ENCODE data around the gene CRTAC1. TPM values are rescaled to one million over a fixed set of nuclear protein-coding genes. Genes with fewer than 3 reads are reported as not detected.

Gene CRTAC1
- total RNA-seq, 4 donors from 2014 or later: 17.5 to 35.1 (median 22.9) TPM

DNA sequence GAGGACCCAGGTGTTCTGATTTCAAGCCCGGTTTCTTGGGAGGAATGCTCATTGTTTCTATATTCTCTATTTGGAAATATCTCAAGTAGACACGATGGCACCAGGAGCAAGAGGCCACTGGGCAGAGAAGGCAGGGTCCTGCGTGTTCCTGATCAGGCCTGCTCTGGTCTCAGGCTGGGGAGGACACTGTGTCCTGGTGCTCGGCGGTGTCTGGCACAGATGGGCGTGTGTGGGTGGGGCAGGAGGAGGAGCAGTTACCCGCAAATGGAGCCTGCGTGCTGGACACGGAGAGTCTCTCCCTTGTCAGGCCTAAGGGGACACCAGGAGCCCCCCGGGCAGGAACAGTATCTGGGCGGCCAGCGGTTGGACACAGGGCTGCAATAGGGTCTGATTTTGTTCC is 206.7 kb downstream of the CRTAC1 start:
- no peak for DNase-seq (ENCODE audit: low spot score in 2 of 2)

GRCh38 chr10:97822261-97822687 is 208.1 kb downstream of the CRTAC1 start:
- DNase-seq (ENCODE audit: low spot score in 2 of 2): no peak
- Histone ChIP-seq H3K27me3 (no peaks in the 10 kb centered on the region), H3K9me3 (no peaks in the 10 kb centered on the region), H3K4me1 (peaks cover 0 to 7% (median 0%) of the 10 kb centered on the region in 4 donors), H3K36me3 (no peaks in the 10 kb centered on the region), H3K27ac (no peak overlapping the region), H3K4me3 (no peak overlapping the region)
- TF ChIP-seq POLR2A (IDR thresholded peaks at IDR 0.05) (no peak), EP300 (IDR thresholded peaks at IDR 0.05) (no peak), CTCF (IDR thresholded peaks at IDR 0.05) (no peak)
- WGBS, 2 donors: 69 to 78% methylated on average over 7 to 10 of the region's 10 CpGs

More for the DNA sequence above, 206.7 kb downstream of the CRTAC1 start:
- no peak overlapping the region for H3K27ac ChIP-seq
- WGBS, 2 donors: 85 to 86% methylated on average over 12 of the region's 12 CpGs
- H3K4me3 ChIP-seq: no peak overlapping the region
- no peaks in the 10 kb centered on the region for H3K36me3 ChIP-seq
- peaks cover 0 to 19% (median 0%) of the 10 kb centered on the region in 4 donors for H3K4me1 ChIP-seq
- TF ChIP-seq EP300 (IDR thresholded peaks at IDR 0.05): no peak
- TF ChIP-seq CTCF (IDR thresholded peaks at IDR 0.05): no peak
- TF ChIP-seq POLR2A (IDR thresholded peaks at IDR 0.05): no peak
- H3K9me3 ChIP-seq: no peaks in the 10 kb centered on the region
- no peaks in the 10 kb centered on the region for H3K27me3 ChIP-seq

DNA sequence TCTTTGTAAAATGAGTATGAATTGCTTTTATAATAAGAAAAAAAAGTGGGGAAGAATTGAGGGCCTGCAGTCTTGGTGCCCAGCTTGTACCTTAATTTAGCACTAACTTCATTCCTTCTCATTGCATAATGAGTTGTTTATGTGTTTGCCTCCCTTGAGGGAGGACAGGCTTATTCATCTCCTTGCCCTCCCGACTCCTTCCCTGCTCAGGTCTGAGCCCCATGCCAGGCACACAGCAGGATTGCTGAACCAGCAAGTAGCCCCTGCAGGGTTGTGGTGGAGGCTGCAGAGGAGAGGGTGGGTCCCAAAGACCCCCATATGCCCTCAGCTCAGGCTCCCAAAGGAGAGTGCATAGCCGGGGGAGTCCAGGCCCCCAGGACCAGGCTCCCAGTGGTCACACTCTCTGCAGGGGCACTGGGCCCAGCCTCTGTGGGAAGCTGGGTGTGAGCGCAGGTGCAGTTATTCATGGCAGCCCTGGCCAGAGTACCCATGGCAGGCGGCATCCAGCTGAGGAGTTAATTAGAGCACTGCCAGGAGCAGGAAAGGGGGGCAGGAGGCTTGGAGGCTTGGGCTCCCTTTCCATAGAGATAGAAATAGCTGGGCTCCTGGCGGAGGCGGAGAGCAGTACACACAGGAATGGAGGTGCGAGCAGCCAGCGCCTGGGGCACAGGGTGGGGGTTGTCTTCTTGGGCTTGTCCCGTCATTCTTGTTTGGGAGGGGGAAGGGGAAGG is 208.9 kb downstream of the CRTAC1 start:
- 63 to 69% methylated on average over 9 of the region's 9 CpGs for WGBS, 2 donors
- no peaks in the 10 kb centered on the region for H3K27me3 ChIP-seq
- DNase-seq (ENCODE audit: low spot score in 2 of 2): no peak
- H3K27ac ChIP-seq: no peak overlapping the region
- H3K36me3 ChIP-seq: no peaks in the 10 kb centered on the region
- H3K4me1 ChIP-seq: peaks cover 0 to 6% (median 0%) of the 10 kb centered on the region in 4 donors
- no peak for TF ChIP-seq EP300 (IDR thresholded peaks at IDR 0.05)
- TF ChIP-seq CTCF (IDR thresholded peaks at IDR 0.05): no peak
- TF ChIP-seq POLR2A (IDR thresholded peaks at IDR 0.05): no peak
- no peaks in the 10 kb centered on the region for H3K9me3 ChIP-seq
- H3K4me3 ChIP-seq: no peak overlapping the region

- no peak for DNase-seq (ENCODE audit: low spot score in 2 of 2)
- 86 to 90% methylated on average over 8 of the region's 8 CpGs for WGBS, 2 donors
- Histone ChIP-seq H3K4me3 (no peak overlapping the region), H3K4me1 (peaks cover 0 to under 1% (median 0%) of the 10 kb centered on the region in 4 donors), H3K36me3 (no peaks in the 10 kb centered on the region), H3K27me3 (no peaks in the 10 kb centered on the region), H3K27ac (no peak overlapping the region), H3K9me3 (no peaks in the 10 kb centered on the region)
- TF ChIP-seq EP300 (IDR thresholded peaks at IDR 0.05): no peak
- no peak for TF ChIP-seq POLR2A (IDR thresholded peaks at IDR 0.05)
- no peak for TF ChIP-seq CTCF (IDR thresholded peaks at IDR 0.05)
Measured at GRCh38 chr10:97820096-97820704, 210.2 kb downstream of the CRTAC1 start.

DNA sequence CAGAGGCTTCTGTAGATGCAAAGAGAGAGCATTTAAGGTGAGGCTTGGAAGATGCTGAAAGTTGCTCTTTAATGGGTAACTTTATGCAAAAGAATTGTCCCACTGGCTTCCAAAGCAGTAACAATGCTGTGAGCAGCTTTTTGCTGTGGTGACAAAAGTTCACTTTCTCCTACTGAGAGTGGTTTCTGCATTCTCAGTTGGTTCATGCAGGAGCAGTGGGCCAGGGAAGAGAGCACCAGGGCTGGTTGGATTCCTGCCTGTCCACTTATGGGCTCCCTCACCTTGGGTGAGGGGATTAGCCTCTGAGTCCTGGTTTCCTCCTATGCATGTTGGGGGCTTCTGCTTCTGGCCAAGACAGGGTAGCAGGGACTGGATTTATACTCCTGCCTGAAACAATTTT is 211.8 kb downstream of the CRTAC1 start:
- Histone ChIP-seq H3K4me1 (no peaks in the 10 kb centered on the region), H3K27me3 (no peaks in the 10 kb centered on the region), H3K4me3 (no peak overlapping the region), H3K9me3 (no peaks in the 10 kb centered on the region), H3K27ac (no peak overlapping the region), H3K36me3 (no peaks in the 10 kb centered on the region)
- DNase-seq (ENCODE audit: low spot score in 2 of 2): no peak
- TF ChIP-seq POLR2A (IDR thresholded peaks at IDR 0.05) (no peak), EP300 (IDR thresholded peaks at IDR 0.05) (no peak), CTCF (IDR thresholded peaks at IDR 0.05) (no peak)
